ENCODE measurements around the gene QSER1. TPM values are rescaled to one million over a fixed set of nuclear protein-coding genes. Genes with fewer than 3 reads are reported as not detected.
A peak's percentile ranks its signal among the peaks of the same experiment; 100 is the strongest.
"Not testable (repeated sequence)": the region's sequence is repeated elsewhere in the genome, so short reads cannot be mapped to it uniquely, and the experiment has no call there.

Gene QSER1
- total RNA-seq, result 7.3 TPM

DNA sequence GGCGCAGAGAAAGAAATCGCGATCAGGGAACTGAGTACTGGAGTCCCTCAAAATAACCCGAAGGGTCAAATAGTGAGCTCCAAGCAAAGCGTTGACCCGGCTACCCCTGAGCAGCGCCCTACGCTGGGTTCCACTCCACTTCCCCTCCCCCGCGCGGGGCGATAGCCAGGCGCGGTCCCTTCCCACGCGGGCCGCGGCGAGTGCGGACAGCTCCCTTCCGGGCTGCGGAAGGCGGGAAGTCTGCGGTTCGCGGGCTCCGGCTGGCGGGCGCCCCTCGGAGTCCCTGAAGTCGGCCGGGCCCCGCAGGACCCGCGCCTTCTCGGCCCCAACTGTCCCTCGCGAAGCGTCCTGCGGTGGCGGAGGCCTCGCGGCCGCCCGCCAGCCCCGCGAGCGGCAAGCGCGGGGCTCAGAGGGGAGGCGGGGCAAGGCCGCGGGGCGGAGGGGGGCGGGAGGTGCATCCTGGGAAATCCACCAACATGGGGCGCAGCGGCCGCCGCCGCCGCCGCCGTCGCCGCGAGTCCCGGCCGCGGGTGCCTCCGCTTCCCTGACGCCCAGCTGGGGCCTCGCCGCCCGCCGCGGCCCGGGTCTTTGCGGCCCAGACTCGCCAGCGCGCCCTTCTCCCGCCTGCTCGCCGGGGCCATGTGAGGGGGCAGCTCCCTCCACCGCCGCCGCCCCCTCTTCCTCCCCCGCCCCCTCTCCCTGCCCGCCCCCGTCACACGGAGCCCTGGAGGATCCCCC is at the start of gene QSER1:
Gene QSER1 (plus strand): TSS at position 457 of the 738 bp plus-strand sequence. CDS start 315 bp downstream, outside the sequence.
- DNase-seq (ENCODE audit: low spot score), result peak; percentile 75
- peak; percentile 86 for ATAC-seq

DNA sequence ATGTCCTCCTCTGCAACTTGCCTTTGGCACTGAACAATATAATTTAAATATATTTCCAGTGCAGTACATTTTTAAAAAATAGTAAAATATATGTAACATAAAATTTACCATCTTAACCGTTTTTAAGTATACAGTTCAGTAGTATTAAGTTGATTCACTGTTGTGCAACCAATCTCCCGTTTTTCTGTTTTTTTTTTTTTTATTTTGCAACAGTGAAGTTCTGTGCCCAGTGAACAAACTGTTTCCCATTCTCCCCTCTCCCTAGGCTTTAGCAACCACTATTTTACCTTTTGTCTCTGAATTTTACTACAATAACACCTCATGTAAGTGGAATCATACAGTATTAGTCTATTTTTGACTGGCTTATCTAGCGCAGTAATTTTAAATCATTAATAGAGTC is 49.1 kb upstream of the QSER1 start:
- DNase-seq (ENCODE audit: low spot score) (no peak), ATAC-seq (peak; percentile 86)

DNA sequence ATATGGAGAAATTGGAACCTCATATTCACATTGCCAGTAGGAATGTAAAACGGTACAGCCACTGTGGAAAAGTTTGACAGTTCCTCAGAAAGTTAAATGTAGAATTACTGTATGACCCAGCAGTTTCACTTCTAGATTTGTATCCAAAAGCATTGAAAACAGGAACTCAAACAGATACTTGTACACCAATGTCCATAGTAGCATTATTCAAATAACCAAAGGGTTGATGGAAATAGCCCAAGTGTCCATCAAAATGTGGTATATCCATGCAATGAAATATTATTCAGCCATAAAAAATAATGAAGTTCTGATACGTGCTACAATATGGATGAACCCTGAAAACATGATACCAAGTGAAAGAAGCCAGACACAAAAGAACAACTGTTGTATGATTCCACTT is 45.1 kb upstream of the QSER1 start:
- no peak for ATAC-seq

DNA sequence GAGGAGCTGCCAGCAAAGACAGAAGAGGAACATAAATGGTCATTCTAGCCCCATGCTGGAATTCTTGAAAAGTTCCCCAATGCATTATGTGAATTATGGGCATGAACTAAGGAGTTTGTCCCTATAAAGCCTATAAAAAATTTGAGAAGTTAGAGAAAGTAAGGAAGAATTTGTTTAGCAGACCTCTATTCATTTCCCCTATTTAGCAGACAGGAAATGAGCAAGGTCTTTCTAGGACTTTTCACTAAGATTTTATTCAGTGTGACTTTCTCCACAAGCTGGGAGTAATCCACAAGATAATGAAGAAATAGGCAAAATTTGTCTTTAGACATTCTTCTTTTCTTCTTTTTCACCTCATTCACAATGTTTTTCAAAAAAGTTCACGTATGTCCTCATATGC is 42.9 kb upstream of the QSER1 start:
- no peak for DNase-seq (ENCODE audit: low spot score)
- no peak for ATAC-seq

More for the DNA sequence above, 45.1 kb upstream of the QSER1 start:
- no peak for DNase-seq (ENCODE audit: low spot score)

DNA sequence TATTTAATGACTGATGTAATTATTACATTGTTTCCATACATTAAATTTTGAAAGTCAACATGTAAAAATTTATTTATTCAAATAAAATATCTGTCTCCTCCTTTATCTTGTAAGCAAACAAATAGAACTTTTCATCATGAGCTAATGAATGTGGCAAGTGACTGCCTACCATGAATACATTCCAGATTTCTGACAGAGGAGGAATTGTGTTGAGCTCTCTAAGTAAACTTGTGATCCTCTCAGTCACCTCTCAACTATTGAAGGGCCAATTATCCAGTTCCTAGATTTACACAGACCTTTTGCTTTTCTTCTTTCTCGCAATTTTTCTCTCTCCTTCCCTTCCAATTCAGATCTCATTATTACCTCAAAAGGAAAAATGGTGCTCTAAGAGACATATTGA is 41.4 kb upstream of the QSER1 start:
- ATAC-seq (no peak), DNase-seq (ENCODE audit: low spot score) (no peak)

DNA sequence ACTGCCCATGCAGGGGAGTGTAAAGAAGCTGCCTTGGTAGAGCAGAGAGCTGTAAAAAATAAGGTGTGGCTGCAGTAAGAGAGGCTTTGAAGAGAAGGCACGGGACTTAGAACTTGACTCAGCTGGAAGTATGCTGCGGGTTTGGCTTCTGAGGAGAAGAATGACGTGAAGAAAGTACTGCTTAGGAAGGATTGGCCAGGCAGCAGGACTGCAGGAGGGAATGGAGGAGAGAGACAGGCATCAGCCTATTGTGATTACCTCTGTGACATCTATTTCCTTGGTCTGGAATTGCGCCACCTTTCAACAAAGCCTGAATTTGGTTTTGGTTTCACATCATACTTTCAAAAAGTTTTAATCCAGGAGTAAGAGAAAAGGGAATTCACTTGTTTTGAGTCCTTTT is 40.4 kb upstream of the QSER1 start:
- no peak for DNase-seq (ENCODE audit: low spot score)
- no peak for ATAC-seq

DNA sequence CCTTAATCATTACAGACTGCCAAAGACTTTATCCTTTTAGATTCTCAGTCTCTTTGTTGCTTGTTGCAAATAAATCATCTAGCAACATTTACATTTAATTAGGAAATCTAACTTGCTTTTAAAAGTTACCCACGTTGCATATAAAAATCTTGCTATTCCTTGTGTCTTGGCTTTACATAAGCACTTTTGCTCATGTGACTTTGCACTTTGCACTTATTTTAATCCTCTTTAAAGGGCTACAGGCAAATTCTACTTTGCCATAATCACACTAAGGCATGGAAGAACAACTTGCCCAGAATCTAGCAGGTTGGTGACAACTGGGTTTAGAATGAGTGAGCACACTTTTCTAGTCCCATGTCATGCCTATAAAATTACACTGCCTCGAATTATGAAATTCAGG is 37.0 kb upstream of the QSER1 start:
- no peak for DNase-seq (ENCODE audit: low spot score)
- ATAC-seq, result peak; percentile 31

DNA sequence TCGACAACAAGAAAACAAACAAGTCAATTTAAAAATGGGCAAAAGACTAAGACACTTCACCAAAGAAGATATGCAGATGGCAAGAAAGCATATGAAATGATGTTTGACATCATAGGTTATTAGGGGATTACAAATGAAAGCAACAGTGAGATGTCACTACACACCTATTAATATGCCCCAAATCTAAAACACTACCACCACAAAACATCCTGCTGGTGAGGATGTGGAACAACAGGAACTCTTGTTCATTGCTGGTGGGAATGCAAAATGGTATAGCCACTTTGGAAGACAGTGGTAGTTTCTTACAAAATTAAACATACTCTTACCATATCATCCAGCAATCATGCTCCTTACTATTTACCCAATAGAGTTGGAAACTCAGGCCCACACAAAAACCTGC is 33.9 kb upstream of the QSER1 start:
- no peak for ATAC-seq
- DNase-seq (ENCODE audit: low spot score), result no peak

DNA sequence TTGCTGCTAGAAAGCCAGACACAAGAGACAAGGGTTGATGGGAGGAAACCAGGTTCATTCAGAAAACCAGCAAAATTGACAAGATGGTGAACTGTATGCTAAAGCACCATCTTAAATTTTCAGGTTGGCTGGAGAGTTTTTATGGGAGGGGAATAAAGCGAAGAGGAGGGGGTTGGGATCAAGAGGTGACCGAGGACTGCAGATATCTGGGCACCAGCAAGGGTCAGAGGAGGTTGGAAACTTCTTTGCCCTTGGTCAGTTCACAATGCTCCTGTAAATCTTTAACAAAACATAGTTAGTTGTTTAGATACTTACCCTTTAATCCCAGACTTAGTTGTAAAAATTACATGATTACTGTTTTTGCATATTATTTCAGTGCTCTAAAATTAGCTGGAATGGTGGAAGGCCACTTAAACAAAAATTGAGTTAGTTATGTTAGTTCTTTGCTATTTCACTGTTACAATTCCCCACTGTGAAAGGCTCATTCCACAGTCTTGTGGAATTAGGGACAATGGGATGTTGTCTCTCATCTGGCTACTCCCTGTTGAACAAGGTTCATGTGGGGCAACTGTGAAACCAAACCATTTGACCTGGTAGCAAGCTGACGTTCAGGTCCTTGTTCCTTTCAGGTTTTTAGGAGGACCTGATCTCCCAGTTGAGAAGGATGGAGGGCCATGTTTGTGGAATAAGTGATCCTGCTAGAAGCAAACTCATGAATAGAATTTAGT is 30.6 kb upstream of the QSER1 start:
- ATAC-seq (peak; percentile 89), DNase-seq (ENCODE audit: low spot score) (no peak)

DNA sequence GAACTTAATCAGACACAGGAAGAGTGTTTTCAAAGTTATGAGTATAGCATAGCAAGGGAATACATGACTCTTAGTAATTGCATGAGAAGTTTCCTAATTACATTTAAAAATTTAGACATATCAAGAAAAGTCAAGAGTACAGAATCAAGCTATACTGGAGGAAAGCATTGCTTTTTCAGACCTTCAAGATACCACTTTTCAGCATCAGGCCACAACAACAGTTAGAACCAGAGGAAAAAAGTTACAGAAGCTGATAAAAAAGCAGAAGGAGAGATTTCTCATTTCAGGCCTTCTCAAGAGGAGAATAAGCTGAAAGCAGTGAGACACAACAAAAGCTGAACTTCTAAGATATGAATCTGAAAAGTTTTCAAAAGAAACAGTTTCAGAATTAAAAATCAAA is 28.1 kb upstream of the QSER1 start:
- ATAC-seq, result no peak

DNA sequence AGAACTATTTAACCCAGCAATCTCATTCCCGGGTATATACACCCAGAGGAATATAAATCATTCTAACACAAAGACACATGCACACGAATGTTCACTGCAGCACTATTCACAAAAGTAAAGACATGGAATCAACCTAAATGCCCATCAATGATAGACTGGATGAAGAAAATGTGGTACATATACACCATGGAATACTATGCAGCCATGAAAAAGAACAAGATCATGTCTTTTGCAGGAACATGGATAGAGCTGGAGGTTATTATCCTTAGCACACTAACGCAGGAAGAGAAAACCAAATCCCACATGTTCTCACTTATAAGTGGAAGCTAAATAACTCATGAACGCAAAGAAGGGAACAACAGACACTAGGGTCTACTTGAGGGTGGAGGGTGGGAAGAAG is 23.9 kb upstream of the QSER1 start:
- ATAC-seq; DNase-seq (ENCODE audit: low spot score): not testable (repeated sequence)

More for the DNA sequence above, 28.1 kb upstream of the QSER1 start:
- no peak for DNase-seq (ENCODE audit: low spot score)

DNA sequence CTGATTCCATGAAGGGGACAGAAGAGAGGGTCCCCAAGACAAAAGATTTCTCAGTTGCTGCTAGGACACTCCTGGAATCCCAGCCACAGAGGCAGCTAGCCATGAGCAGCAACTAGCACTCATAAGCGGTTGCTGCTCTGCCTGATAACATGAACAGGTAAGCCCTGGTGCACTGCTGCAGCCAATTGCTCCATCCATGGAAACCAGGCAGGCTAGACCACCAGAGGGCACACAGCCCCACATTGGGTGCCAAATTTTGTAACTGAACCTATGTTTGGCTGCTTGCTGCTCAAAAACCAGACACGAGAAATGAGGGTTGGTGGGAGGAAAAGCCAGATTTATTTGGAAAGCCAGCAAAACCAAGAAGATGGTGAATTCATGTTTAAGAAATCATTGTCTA is 21.9 kb upstream of the QSER1 start:
- ATAC-seq, result peak; percentile 82
- no peak for DNase-seq (ENCODE audit: low spot score)

DNA sequence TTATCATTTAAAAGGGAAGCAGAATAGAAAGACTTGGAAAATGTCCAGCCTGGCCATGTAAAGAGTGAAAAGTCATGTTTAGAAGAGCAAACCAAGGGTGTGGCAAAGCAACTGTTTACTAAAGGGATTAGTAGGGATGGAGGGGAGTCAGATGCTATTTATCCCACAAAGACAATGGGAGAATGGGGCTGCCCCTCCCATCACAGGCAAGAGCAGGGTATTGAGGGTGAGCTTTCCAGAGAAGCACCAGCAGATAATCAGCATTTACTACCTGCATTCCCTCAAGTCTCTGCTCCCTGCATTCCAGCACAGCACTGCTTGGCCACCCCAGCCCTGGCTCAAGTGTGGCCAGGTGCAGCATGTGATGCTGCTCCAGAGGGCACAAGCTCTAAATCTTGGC is 18.5 kb upstream of the QSER1 start:
- no peak for ATAC-seq

DNA sequence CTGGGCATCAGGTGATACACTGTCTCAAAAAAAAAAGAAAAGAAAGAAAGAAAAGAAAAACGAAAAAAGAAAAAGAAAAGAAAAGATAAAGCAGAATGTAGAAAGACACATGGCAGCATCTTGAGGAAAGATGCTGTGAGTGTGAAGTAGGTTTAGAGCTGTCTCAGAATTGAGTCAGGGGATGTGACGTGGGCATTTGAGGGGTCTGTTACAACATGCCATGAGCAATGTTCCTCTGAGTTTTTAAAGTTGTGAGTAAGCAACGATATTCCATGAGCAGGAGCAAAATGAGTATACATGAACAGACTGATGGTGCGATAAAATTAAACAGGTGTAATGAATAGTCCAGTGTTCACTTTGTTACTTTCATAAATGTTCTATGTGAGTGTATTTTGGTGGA is 11.3 kb upstream of the QSER1 start:
- no peak for DNase-seq (ENCODE audit: low spot score)
- no peak for ATAC-seq

More for the DNA sequence above, 18.5 kb upstream of the QSER1 start:
- no peak for DNase-seq (ENCODE audit: low spot score)

DNA sequence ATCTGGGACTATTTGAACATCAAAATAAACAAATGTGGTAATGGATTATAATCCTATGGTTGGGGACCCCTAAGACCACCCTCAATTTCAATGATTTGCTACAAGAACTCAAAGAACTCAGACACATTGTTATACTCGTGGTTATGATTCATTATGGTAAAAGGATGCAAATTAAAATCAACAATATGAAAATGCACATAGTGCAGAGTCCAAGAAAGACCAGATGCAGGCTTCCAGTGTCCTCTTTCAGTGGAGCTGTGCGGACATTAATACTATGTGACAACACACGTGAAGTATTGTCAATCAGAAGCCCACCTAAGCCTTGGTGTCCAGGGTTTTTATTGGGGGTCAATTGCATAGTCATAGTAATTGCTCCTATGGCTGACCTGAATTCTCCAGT is 9.2 kb upstream of the QSER1 start:
- ATAC-seq (no peak), DNase-seq (ENCODE audit: low spot score) (no peak)

DNA sequence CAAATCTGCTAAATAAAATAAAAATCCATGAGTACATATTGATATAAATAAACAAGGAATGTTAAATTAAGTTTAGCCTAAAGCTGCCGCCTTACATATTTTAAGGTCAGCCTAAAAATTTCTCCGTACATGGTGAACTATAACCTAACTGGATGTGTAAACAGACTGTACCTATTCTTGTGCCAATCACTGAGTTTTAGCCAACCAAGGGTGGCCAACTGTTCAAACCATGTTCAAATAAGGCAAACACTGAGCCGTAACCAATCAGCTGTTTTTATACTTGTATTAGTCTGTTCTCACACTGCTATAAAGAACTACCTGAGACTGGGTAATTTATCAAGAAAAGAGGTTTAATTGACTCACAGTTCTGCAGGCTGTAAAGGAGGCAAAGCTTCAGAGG is 8.6 kb upstream of the QSER1 start:
- DNase-seq (ENCODE audit: low spot score) (peak; percentile 52), ATAC-seq (peak; percentile 78)

DNA sequence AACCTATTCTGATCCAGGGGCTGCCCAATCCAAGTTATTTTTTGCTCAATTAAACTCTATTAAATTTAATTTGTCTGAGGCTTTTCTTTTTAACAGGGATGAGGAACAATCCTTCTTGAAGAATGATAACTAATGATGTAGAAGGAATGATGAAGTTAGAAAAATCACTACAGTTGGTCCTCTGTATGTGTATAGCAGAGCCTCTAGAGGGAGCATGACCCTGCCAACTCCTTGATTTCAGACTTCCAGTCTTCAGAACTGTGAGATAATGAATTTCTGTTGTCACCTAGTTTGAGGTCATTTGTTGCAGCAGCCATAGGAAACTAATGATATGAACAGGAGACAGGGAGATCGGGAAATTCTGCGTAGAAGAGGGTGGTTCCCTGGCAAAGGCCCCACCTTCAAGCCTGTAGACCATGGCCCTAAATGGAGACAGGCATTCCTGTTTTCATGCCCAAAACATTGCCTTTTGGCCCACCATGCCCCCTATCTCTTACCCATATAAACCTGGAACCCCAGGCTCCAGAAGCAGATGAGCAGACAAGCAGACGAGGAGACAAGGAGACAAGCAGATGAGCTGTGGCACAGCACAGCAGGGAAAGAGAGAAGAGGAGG is 7.7 kb upstream of the QSER1 start:
- no peak for DNase-seq (ENCODE audit: low spot score)
- ATAC-seq, result peak; percentile 42

DNA sequence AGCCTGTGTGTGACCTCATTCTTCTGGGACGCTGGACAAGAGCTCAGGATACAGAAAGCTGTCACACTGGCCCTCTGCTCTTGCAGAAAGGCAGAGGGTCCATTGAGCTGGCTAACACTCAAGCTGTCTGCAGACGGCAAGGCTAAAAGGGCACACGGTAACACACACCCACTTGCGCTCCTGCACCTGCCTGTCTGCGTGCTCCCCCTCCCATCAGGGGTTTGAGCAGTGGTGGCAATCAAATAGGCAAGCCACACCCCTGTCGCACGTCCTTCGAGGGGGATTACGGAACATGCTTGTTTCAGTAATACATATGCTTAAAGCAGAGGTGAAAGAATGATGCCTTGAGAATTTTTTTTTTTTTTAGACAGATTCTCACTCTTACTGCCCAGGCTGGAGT is 7.1 kb upstream of the QSER1 start:
- ATAC-seq (no peak), DNase-seq (ENCODE audit: low spot score) (no peak)

DNA sequence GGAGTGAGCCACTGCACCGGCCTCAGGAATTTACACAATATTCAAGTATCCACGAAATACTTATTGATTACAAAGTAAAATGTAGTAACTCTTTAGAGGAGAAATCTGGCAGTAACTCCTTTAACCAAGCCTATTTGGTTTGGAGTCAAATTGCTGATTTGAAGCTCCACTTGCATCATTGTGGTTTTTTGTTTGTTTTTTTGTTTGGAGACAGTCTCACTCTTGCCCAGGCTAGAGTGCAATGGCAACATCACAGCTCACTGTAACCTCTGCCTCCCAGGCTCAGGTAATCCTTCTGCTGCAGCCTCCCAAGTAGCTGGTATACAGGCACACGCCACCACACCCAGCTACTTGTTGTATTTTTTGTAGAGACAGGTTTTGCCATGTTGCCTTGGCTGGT is 6.4 kb upstream of the QSER1 start:
- DNase-seq (ENCODE audit: low spot score), result peak; percentile 56

DNA sequence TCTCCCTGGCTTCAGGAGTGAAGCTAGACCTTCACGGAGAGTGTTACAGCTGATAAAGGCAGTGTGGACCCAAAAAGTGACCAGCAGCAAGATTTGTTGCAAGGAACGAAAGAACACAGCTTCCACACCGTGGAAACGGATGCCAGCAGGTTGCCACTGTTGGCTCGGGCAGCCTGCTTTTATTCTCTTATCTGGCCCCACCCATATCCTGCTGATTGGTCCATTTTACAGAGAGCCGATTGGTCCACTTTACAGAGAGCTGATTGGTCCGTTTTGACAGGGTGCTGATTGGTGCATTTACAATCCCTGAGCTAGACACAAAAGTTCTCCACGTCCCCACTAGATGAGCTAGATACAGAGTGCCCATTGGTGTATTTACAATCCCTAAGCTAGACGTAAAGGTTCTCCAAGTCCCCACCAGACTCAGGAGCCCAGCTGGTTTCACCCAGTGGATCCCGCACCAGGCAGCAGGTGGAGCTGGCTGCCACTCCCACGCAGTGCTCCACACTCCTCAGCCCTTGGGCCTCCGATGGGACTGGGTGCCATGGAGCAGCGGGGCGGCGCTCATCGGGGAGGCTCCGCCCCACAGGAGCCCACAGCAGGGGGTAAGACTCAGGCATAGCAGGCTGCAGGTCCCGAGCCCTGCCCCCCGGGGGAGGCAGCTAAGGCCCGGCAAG is 4.8 kb upstream of the QSER1 start:
- not testable (repeated sequence) for DNase-seq (ENCODE audit: low spot score); ATAC-seq

More for the DNA sequence above, 6.4 kb upstream of the QSER1 start:
- ATAC-seq, result peak; percentile 80

DNA sequence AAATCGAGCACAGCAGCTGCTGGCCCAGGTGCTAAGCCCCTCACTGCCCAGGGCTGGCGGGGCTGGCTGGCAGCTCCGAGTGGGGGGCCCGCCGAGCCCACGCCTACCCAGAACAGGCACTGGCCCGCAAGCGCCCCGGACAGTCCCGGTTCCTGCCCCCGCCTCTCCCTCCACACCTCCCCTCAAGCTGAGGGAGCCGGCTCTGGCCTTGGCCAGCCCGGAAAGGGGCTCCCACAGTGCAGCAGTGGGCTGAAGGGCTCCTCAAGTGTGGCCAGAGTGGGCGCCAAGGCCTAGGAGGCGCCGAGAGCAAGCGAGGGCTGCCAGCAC is 4.3 kb upstream of the QSER1 start:
- not testable (repeated sequence) for DNase-seq (ENCODE audit: low spot score); ATAC-seq

All from left lobe of liver (tissue), 2 donors.